ENCODE results near the gene ZBTB20.

DNA sequence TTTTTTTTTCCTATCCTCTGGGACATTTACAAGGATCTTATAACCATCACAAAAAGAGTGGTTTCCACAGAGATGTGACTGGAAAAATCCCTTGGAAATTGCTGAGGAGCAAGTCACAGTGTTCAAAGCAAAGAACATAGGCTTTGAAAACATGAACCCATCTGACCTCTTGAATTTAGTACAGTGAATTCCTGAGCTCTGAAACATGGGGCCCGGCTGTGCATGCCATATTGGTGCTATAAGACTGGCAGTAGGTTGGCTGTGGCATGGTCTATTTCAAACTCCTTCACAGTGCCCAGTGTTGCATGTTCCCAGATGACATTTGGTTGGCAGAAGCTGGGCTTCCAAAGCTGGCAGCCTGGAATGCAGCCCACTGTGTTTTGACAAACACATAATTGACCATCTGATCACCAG lies 651.1 kb downstream of the ZBTB20 start:
- TF ChIP-seq CTCF (IDR thresholded peaks at IDR 0.05; ENCODE audit: borderline replicate concordance, extremely low read depth, low read length, poor library complexity, severe bottlenecking): no peak
- TF ChIP-seq EZH2 (IDR thresholded peaks at IDR 0.05; ENCODE audit: borderline replicate concordance, low read depth, low read length, severe bottlenecking): no peak

Measured in DND-41 (cell line).